HL-60 (cell line): Measurements from ENCODE around the gene RSL24D1.

Experiments
- CTCF ChIP-seq: IDR thresholded peaks from one replicate; pipeline ENCODE4 v1.5.1; 2011; ENCODE audit warnings: low read length, control low read depth, inconsistent platforms; ENCODE audit not compliant: insufficient read depth
- GABPA ChIP-seq: IDR thresholded peaks from 2 replicates; pipeline ENCODE4 v1.6.1; 2012; ENCODE audit warnings: low read depth
- POLR2AphosphoS5 ChIP-seq: IDR thresholded peaks from 2 replicates; pipeline ENCODE4 v1.6.1; 2012; ENCODE audit warnings: low read depth
- TF ChIP-seq, protein P1 (sequence below): IDR thresholded peaks from 2 replicates; pipeline ENCODE4 v1.6.1; 2012; ENCODE audit warnings: low read depth; ENCODE audit not compliant: insufficient replicate concordance

- TF ChIP-seq CTCF (no peak), GABPA (no peak), POLR2AphosphoS5 (no peak)
- TF ChIP-seq, protein P1, sequence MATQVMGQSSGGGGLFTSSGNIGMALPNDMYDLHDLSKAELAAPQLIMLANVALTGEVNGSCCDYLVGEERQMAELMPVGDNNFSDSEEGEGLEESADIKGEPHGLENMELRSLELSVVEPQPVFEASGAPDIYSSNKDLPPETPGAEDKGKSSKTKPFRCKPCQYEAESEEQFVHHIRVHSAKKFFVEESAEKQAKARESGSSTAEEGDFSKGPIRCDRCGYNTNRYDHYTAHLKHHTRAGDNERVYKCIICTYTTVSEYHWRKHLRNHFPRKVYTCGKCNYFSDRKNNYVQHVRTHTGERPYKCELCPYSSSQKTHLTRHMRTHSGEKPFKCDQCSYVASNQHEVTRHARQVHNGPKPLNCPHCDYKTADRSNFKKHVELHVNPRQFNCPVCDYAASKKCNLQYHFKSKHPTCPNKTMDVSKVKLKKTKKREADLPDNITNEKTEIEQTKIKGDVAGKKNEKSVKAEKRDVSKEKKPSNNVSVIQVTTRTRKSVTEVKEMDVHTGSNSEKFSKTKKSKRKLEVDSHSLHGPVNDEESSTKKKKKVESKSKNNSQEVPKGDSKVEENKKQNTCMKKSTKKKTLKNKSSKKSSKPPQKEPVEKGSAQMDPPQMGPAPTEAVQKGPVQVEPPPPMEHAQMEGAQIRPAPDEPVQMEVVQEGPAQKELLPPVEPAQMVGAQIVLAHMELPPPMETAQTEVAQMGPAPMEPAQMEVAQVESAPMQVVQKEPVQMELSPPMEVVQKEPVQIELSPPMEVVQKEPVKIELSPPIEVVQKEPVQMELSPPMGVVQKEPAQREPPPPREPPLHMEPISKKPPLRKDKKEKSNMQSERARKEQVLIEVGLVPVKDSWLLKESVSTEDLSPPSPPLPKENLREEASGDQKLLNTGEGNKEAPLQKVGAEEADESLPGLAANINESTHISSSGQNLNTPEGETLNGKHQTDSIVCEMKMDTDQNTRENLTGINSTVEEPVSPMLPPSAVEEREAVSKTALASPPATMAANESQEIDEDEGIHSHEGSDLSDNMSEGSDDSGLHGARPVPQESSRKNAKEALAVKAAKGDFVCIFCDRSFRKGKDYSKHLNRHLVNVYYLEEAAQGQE, result no peak
Measured at GRCh38 chr15:55197719-55198118, 978 bp upstream of the RSL24D1 start.
